ENCODE results near the gene CRYBG1. TPM values are rescaled to one million over a fixed set of nuclear protein-coding genes. Genes with fewer than 3 reads are reported as not detected.

The CRYBG1 gene
- total and polyA plus RNA-seq, 10 of the 15 experiments (the other 5 are each of a cell fraction or from before 2014, with no cell fraction given), result 6.5 to 57.0 (median 25.2) TPM

DNA sequence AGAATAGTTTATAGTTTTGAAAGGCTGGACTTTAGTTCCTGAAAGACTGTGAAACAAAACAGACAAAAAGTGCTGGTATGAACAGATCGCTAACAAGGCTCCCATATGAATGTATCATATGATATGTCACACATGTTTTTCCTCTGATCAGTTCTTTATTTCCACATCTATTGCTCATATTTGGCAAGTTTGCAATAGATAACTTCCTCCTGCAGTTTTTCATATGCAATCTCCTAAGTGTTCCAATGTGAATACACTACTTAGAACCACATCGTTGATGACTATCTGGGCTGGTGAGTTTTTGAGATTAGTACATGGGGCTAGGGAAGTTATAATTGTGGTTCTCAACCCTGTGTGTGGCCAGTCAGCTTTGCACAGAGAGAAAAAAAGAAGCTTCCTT lies 23.1 kb downstream of the CRYBG1 start (continued):
- no peak for TF ChIP-seq MEF2A (IDR thresholded peaks at IDR 0.05; ENCODE audit: insufficient read depth, low read depth, low read length)
- TF ChIP-seq, protein P1, sequence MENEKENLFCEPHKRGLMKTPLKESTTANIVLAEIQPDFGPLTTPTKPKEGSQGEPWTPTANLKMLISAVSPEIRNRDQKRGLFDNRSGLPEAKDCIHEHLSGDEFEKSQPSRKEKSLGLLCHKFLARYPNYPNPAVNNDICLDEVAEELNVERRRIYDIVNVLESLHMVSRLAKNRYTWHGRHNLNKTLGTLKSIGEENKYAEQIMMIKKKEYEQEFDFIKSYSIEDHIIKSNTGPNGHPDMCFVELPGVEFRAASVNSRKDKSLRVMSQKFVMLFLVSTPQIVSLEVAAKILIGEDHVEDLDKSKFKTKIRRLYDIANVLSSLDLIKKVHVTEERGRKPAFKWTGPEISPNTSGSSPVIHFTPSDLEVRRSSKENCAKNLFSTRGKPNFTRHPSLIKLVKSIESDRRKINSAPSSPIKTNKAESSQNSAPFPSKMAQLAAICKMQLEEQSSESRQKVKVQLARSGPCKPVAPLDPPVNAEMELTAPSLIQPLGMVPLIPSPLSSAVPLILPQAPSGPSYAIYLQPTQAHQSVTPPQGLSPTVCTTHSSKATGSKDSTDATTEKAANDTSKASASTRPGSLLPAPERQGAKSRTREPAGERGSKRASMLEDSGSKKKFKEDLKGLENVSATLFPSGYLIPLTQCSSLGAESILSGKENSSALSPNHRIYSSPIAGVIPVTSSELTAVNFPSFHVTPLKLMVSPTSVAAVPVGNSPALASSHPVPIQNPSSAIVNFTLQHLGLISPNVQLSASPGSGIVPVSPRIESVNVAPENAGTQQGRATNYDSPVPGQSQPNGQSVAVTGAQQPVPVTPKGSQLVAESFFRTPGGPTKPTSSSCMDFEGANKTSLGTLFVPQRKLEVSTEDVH (IDR thresholded peaks at IDR 0.05; ENCODE audit: low read depth, partially characterized antibody), result no peak
- TF ChIP-seq SIN3A (IDR thresholded peaks at IDR 0.05; ENCODE audit: low read depth, low read length), result no peak

DNA sequence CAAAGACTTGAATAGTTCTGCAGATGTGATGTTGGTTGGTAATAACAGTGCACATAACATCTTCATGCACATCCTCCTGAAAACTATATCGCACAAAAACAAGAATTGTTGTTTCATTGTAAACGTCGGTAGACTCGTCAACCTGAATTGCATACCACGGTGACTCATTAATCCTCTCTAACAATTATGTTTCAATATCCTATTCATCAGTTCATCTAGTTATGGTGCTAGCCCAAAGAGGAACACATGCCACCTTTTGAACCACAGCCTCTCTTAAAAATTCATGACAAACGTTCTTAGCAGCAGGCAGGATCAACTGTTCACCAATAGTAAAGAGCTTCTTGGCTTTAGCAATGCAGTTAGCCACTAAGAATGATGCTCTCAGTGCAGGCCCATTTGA lies 25.0 kb downstream of the CRYBG1 start:
- H3K79me2 ChIP-seq (ENCODE audit: control insufficient read depth, insufficient read depth, low read length), result no peaks in the 10 kb centered on the region
- intact Hi-C loops (cut with micrococcal nuclease; ENCODE audit: unreplicated experiment) (no loop called here), in situ Hi-C loops (cut with MboI) (no loop called here)
- ChIA-PET RAD21 (ENCODE audit: unreplicated experiment) (no interaction called here), POLR2A (no interaction called here), SMC1A (ENCODE audit: uncharacterized antibody, unreplicated experiment) (no interaction called here), CTCF (no interaction called here)
- H3K9ac ChIP-seq (ENCODE audit: control insufficient read depth, insufficient read depth, low read length), result no peak overlapping the region
- FAIRE-seq, result no peak
- H3K4me1 ChIP-seq (ENCODE audit: control insufficient read depth, insufficient read depth, low read length), result no peaks in the 10 kb centered on the region
- H3K9me3 ChIP-seq (replicated peaks; ENCODE audit: control insufficient read depth, insufficient read depth, low read length), result no peaks in the 10 kb centered on the region
- no peak for DNase-seq (ENCODE audit: low read depth, low spot score)
- WGBS (ENCODE audit: insufficient coverage, insufficient replicate concordance, low lambda C conversion rate, missing lambda C conversion rate), result 76% methylated on average over 6 of the region's 6 CpGs
- no peak overlapping the region for H3K4me3 ChIP-seq
- BruUV-seq (replicated peaks), result no TSS peak
- H3K27ac ChIP-seq (ENCODE audit: control insufficient read depth, insufficient read depth), result no peak overlapping the region
- no peak overlapping the region for H3K4me2 ChIP-seq (ENCODE audit: control insufficient read depth, insufficient read depth)
- H3K36me3 ChIP-seq (ENCODE audit: control insufficient read depth in 2 of 2, insufficient read depth in 2 of 2, low read length in 1 of 2), result no peaks in the 10 kb centered on the region
- no peak for ATAC-seq
- no peaks in the 10 kb centered on the region; a peak in 3 of 4 replicates for H3K27me3 ChIP-seq (replicated peaks in 1 of 2; ENCODE audit: control insufficient read depth in 2 of 2, insufficient read depth in 2 of 2, low read length in 1 of 2)
- no peaks in the 10 kb centered on the region for H4K20me1 ChIP-seq (ENCODE audit: control insufficient read depth, insufficient read depth)
- no peak overlapping the region for H2AFZ ChIP-seq (ENCODE audit: control insufficient read depth, low read depth, low read length)
- no peak for TF ChIP-seq NFXL1 (IDR thresholded peaks at IDR 0.05; ENCODE audit: borderline replicate concordance)
- no peak for TF ChIP-seq MYB (IDR thresholded peaks at IDR 0.05; ENCODE audit: borderline replicate concordance, low read depth, low read length)
- TF ChIP-seq BHLHE40 (IDR thresholded peaks at IDR 0.05; ENCODE audit: borderline replicate concordance in 1 of 2, low read depth in 2 of 2, low read length in 1 of 2), result no peak
- TF ChIP-seq ZBED1 (IDR thresholded peaks at IDR 0.05; ENCODE audit: borderline replicate concordance), result no peak
- TF ChIP-seq, protein P2, sequence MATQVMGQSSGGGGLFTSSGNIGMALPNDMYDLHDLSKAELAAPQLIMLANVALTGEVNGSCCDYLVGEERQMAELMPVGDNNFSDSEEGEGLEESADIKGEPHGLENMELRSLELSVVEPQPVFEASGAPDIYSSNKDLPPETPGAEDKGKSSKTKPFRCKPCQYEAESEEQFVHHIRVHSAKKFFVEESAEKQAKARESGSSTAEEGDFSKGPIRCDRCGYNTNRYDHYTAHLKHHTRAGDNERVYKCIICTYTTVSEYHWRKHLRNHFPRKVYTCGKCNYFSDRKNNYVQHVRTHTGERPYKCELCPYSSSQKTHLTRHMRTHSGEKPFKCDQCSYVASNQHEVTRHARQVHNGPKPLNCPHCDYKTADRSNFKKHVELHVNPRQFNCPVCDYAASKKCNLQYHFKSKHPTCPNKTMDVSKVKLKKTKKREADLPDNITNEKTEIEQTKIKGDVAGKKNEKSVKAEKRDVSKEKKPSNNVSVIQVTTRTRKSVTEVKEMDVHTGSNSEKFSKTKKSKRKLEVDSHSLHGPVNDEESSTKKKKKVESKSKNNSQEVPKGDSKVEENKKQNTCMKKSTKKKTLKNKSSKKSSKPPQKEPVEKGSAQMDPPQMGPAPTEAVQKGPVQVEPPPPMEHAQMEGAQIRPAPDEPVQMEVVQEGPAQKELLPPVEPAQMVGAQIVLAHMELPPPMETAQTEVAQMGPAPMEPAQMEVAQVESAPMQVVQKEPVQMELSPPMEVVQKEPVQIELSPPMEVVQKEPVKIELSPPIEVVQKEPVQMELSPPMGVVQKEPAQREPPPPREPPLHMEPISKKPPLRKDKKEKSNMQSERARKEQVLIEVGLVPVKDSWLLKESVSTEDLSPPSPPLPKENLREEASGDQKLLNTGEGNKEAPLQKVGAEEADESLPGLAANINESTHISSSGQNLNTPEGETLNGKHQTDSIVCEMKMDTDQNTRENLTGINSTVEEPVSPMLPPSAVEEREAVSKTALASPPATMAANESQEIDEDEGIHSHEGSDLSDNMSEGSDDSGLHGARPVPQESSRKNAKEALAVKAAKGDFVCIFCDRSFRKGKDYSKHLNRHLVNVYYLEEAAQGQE (IDR thresholded peaks at IDR 0.05; ENCODE audit: low read depth, low read length), result no peak
- TF ChIP-seq RBBP5 (conservative IDR thresholded peaks at IDR 0.05), result no peak
- no peak for TF ChIP-seq KDM1A (IDR thresholded peaks at IDR 0.05; ENCODE audit: borderline replicate concordance)
- no peak for TF ChIP-seq POLR2A (IDR thresholded peaks at IDR 0.05; ENCODE audit: low read depth, low read length)
- no peak for TF ChIP-seq JUND (IDR thresholded peaks at IDR 0.05; ENCODE audit: low read depth, low read length)
- no peak for TF ChIP-seq NFYB (IDR thresholded peaks at IDR 0.05; ENCODE audit: insufficient read depth, low read depth, low read length)
- TF ChIP-seq CBFB (IDR thresholded peaks at IDR 0.05; ENCODE audit: low read depth), result no peak
- TF ChIP-seq BCL11A (IDR thresholded peaks at IDR 0.05; ENCODE audit: low read depth, low read length), result no peak
- no peak for TF ChIP-seq IKZF2 (IDR thresholded peaks at IDR 0.05)
- no peak for TF ChIP-seq GATAD2B (conservative IDR thresholded peaks at IDR 0.05; ENCODE audit: low read depth)
- no peak for TF ChIP-seq PML (IDR thresholded peaks at IDR 0.05; ENCODE audit: low read length)
- no peak for TF ChIP-seq ETV6 (conservative IDR thresholded peaks at IDR 0.05 in 1 of 2, IDR thresholded peaks at IDR 0.05 in 1 of 2; ENCODE audit: borderline replicate concordance in 1 of 2, low read depth in 1 of 2)
